Renal pelvis (tissue), 4 donors: Measurements from ENCODE around the gene FAT1. TPM values are rescaled to one million over a fixed set of nuclear protein-coding genes. Genes with fewer than 3 reads are reported as not detected.

Experiments used
- DNase-seq: peaks from one replicate; pipeline ENCODE4 v3.0.0-alpha.2; 2013
- polyA plus RNA-seq, 3 donors: library from polyadenylated mRNA; unstranded; fragments of 120-200 nt; gene quantifications; one replicate each; pipeline ENCODE4 v1.2.1, GENCODE V29; 2013; ENCODE audit not compliant: insufficient read length in 3 of 3

FAT1 gene
- polyA plus RNA-seq, 3 donors: 230 to 305 (median 250) TPM

- peak; percentile 52 for DNase-seq
Measured at GRCh38 chr4:186587416-186588018, 136.1 kb downstream of the FAT1 start.

- DNase-seq: no peak
Measured at GRCh38 chr4:186586205-186586604, 137.5 kb downstream of the FAT1 start.

- DNase-seq: no peak
Measured at GRCh38 chr4:186584912-186585311, 138.7 kb downstream of the FAT1 start.

- no peak for DNase-seq
Measured at GRCh38 chr4:186581421-186581820, 142.2 kb downstream of the FAT1 start.

- DNase-seq: no peak
Measured at GRCh38 chr4:186580669-186581068, 143.0 kb downstream of the FAT1 start.

GRCh38 chr4:186570193-186570996 is 153.3 kb downstream of the FAT1 start:
- DNase-seq: peak; percentile 42

GRCh38 chr4:186569533-186570192 is 154.0 kb downstream of the FAT1 start:
- no peak for DNase-seq

- no peak for DNase-seq
Measured at GRCh38 chr4:186566068-186566467, 157.6 kb downstream of the FAT1 start.

GRCh38 chr4:186563761-186564160 is 159.9 kb downstream of the FAT1 start:
- DNase-seq: no peak

GRCh38 chr4:186561748-186562147 is 161.9 kb downstream of the FAT1 start:
- DNase-seq: no peak

GRCh38 chr4:186560647-186561046 is 163.0 kb downstream of the FAT1 start:
- no peak for DNase-seq

GRCh38 chr4:186557486-186557885 is 166.2 kb downstream of the FAT1 start:
- DNase-seq: no peak

GRCh38 chr4:186557061-186557460 is 166.6 kb downstream of the FAT1 start:
- no peak for DNase-seq

- DNase-seq: peak; percentile 26
Measured at GRCh38 chr4:186554914-186555827, 168.5 kb downstream of the FAT1 start, which contains the start of gene MTNR1A. MTNR1A (minus strand) TSS chr4:186555567; CDS start chr4:186555365, 202 bp downstream.

- peak; percentile 41 for DNase-seq
Measured at GRCh38 chr4:186554539-186554913, 169.1 kb downstream of the FAT1 start.

GRCh38 chr4:186553717-186554116 is 169.9 kb downstream of the FAT1 start:
- no peak for DNase-seq

- DNase-seq: no peak
Measured at GRCh38 chr4:186551849-186552248, 171.8 kb downstream of the FAT1 start.

- no peak for DNase-seq
Measured at GRCh38 chr4:186545436-186545835, 178.2 kb downstream of the FAT1 start.

GRCh38 chr4:186543206-186543605 is 180.4 kb downstream of the FAT1 start:
- DNase-seq: no peak

- DNase-seq: no peak
Measured at GRCh38 chr4:186541801-186542200, 181.9 kb downstream of the FAT1 start.

- no peak for DNase-seq
Measured at GRCh38 chr4:186537843-186538521, 185.7 kb downstream of the FAT1 start.
